ENCODE measurements around the gene PLVAP.
A peak's percentile ranks its signal among the peaks of the same experiment; 100 is the strongest.

The PLVAP gene

GRCh38 chr19:17357078-17357666, 20.0 kb downstream of the PLVAP start:
- no peak for DNase-seq (ENCODE audit: low spot score)

DNA sequence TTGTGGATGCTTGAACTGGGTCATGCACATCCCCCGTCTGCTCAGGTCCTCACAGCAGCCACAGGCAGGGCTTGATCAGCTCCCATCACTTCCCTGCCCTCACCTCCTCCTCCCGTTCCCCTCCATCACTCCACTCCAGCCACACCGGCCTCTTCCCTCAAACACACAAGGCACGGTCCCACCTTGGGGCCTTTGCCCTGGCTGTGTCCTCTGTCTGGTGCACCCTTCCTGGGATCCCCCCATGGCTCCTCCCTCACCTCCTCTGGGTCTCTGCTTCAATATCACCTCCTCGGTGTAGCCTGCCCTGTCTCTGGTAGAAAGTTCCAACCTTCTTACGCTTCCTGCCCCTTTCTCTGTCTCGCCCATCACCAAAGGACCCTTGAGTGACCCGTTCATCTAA, 23.8 kb downstream of the PLVAP start:
- no peak for DNase-seq (ENCODE audit: low spot score)

DNA sequence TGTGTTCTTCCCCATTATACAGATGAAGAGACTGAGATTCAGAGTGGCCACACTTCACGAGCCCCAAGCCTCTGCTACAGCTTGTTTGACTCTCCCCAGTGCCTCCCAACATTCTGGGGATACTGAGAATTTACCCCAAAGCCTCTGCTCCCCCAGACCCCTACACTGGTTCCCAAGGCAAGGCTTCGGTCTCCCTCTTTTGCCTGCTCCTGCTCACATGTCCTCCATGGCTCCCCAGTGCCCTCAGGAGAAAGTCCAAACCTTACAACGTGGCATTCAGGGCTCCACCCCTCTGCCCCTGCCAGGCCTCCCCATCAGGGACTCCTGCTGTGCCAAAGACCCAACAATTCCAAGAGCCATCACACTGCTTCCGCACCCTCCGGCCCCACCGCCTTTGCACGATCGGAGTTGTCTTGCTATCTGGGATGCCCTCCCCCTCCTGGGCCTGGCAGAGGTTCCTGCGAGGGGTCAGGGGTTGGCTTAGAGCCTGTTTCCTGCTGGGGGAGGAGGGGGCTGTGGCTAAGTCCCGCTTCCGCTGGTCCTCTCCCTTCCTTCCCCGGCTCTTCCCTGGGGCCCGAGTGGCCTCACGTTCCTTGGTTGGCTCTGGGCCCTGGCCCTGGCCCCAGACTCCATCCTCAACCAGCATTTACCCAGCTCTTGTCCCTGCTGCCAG, 24.4 kb downstream of the PLVAP start:
- DNase-seq (ENCODE audit: low spot score) = no peak

- DNase-seq (ENCODE audit: low spot score) = no peak
Observed at GRCh38 chr19:17351815-17352435, 25.2 kb downstream of the PLVAP start.

- DNase-seq (ENCODE audit: low spot score) = no peak
Observed at GRCh38 chr19:17348700-17349099, 28.4 kb downstream of the PLVAP start.

GRCh38 chr19:17347877-17348276, 29.3 kb downstream of the PLVAP start:
- no peak for DNase-seq (ENCODE audit: low spot score)

DNA sequence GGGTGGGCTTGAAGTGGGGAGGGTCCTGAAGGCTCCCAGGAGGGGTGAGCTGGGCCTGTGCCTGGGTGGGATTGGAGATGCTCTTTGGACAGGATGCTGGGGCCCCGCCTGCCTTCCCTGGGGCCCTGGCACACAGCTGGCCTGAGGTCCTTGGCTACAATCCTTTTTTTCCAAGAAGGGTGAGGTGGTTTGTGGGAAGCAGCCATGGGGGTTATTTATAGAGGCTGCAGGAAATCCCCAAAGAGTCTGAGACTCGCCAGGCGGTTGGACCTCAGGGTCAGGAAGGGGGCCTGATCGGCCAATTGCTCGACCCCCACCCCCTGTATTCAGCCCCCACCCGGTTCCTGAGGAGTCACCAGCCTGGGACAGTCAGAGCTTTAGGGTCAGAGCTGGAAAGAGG, 29.8 kb downstream of the PLVAP start:
- DNase-seq (ENCODE audit: low spot score) = no peak

GRCh38 chr19:17346109-17346671, 31.0 kb downstream of the PLVAP start:
- DNase-seq (ENCODE audit: low spot score) = peak; percentile 90

- no peak for DNase-seq (ENCODE audit: low spot score)
Observed at GRCh38 chr19:17341845-17342244, 35.3 kb downstream of the PLVAP start.

DNA sequence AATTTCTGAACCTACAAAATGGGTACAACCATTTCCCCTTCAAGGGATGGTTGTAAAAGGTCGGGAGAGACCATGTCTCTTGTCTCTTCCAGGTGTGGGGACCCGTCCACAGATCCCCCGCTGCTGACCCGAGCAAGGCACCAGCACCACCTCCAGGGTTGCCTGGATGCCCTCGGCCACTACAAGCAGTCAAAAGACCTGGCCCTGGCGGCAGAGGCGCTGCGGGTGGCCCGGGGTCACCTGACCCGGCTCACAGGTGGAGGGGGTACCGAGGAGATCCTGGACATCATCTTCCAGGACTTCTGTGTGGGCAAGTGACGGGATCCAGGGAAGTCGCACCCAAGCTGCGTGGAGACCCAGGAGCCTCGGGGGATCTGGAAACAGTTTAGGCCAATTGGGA, 35.8 kb downstream of the PLVAP start:
- DNase-seq (ENCODE audit: low spot score) = no peak

DNA sequence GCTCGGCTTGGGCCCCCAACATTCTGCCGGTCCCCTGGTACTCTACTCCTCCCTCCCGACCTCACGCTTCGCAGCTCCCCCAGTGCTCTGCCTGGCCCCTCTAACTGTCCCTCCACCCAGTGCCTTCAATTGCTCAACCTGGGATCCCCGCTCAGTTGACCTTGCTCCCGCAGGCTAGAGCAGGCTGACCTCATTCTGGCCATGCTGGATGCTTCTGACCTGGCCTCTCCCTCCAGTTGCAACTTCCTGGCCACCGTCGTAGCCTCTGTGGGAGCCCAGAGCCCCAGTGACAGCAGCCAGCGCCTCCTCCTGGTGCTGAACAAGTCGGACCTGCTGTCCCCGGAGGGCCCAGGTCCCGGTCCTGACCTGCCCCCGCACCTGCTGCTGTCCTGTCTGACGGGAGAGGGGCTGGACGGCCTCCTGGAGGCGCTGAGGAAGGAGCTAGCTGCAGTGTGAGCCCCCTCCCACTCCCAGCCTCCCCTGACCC, 36.2 kb downstream of the PLVAP start:
- DNase-seq (ENCODE audit: low spot score) = no peak

GRCh38 chr19:17340302-17340870, 36.8 kb downstream of the PLVAP start:
- DNase-seq (ENCODE audit: low spot score) = no peak

GRCh38 chr19:17339088-17339741, 37.9 kb downstream of the PLVAP start:
- no peak for DNase-seq (ENCODE audit: low spot score)

DNA sequence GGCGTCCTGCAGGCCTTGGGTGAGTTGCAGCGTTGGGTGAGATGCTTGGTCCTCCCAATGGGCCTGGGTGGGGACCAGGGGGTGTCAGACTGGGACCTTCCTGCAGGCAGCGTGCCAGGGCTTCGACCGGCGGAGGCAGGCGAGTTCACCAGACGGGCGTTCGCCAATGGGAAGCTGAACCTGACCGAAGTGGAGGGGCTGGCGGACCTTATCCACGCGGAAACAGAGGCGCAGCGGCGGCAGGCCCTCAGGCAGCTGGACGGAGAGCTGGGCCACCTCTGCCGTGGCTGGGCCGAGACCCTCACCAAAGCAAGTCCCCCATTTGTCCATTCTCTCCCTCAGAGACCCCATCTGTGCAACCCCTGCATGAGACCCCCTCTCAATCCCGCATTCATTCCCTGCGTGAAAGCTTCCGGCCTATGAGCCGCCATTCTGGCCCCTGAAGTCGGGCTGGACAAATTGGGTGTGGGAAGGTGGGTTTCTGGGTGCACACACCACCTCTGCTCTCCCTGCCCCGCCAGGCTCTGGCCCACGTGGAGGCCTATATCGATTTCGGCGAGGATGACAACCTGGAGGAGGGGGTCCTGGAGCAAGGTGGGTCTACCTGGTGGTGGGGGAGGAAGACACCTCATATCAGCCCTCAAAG, 38.6 kb downstream of the PLVAP start:
- DNase-seq (ENCODE audit: low spot score) = no peak

- peak; percentile 75 for DNase-seq (ENCODE audit: low spot score)
Observed at GRCh38 chr19:17337675-17338432, 39.3 kb downstream of the PLVAP start.

- peak; percentile 94 for DNase-seq (ENCODE audit: low spot score)
Observed at GRCh38 chr19:17336872-17337674, 40.1 kb downstream of the PLVAP start, which contains the start of gene GTPBP3. GTPBP3 (plus strand) TSS chr19:17337553; CDS start chr19:17337612, 59 bp downstream.

DNA sequence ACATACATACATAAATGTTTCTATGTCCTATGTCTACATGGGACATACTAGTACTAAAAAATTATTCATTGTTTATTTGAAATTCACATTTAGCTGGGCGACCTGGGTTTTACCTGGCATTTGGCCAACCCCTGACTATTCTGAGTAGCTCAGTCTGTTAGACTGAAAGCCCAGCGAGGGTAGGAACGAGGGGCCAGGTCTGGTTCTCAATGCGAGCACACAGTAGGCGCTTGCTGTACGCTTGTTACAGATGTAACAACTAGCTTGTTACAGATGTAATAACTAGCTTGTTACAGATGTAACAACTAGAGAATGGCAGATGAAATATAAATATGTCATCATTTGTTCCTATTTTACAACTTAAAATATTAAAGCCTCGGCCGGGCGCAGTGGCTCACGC, 41.6 kb downstream of the PLVAP start:
- DNase-seq (ENCODE audit: low spot score) = no peak

DNA sequence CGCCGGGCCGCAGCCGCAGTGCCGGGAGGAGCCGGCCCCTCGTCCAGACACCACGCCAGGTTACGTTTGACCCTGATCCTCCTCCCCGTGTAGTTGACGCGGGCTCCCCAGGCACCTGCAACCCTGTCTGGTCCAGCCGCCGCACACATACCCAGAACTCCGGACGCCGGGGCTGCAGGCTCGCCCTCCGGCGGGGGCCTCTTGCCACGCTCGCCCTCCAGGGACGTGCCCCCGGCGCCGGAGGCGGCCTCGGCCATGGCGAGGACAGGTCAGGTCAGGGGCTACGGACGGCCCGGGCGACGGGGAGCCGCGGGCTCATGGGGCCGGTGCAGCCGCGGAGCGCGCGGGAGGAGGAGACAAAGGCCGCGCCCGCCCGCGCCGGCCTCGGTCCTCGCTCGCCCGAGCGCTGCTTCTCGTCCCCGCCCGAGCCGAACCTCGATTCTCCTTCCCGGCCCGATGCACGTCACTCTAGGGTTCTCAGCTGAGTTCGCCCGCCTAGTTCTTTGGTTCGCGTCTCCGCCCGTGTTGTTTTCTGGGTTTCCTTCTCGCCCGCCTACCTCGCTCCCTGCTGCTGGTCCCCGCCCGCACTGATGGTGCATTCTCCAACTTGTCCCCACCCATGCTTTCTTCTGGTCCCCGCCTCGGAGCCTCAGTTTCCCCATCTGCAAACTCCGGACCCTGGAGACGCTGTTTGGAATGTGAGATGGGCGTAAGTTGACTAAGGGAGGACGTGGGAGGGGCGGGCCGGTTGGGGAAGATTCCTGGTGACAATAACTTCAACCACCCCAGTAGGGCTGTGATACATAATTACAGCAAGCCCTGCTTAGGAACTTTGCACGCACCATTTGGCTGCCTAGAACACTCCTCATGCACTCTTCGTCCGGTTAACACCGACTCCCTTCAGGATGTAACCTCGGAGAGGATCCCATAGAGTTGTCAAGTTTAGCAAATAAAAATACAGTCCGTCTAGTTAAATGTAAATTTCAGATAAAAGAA, 42.4 kb downstream of the PLVAP start, which contains the start of gene ANO8:
Gene ANO8 (minus strand): TSS at position 442 of the 996 bp plus-strand sequence. CDS start 185 bp downstream, at position 257.
- DNase-seq (ENCODE audit: low spot score) = peak; percentile 93

All from D341Med (cell line).